Activated CD8-positive, alpha-beta T cell treated with anti-CD3 and anti-CD28 coated beads, Interleukin-2, amount 10 ng/mL, durations not matched to agents 7 days and 5 days (primary cell): ENCODE data around the gene YPEL3. TPM values are rescaled to one million over a fixed set of nuclear protein-coding genes. Genes with fewer than 3 reads are reported as not detected.

Experiments
- ATAC-seq: fragments of 150-1000 bp; cut with Tn5 transposase; one replicate; pipeline ENCODE4 v1.10.0; 2021; ENCODE audit warnings: moderate library complexity
- CTCF ChIA-PET: fragments of 350-600 bp; sonication (Branson Sonifier 250); formaldehyde crosslinking; loops from one replicate; lab custom pipeline; 2021; ENCODE audit warnings: antibody characterized with exemption; lab: Charles Lee
- POLR2A ChIA-PET: fragments of 350-600 bp; sonication (Branson Sonifier 250); formaldehyde crosslinking; loops from one replicate; lab custom pipeline; 2021; ENCODE audit warnings: antibody characterized with exemption; lab: Charles Lee
- DNase-seq: peaks from one replicate; pipeline ENCODE4 v3.0.0-alpha.2; 2020
- H3K27ac Mint-ChIP-seq: one replicate; pipeline ENCODE4 v1.8.0; 2021; ENCODE audit warnings: mild to moderate bottlenecking, mixed read lengths
- H3K27me3 Mint-ChIP-seq: one replicate; pipeline ENCODE4 v1.8.0; 2021; ENCODE audit warnings: low read depth, mixed read lengths
- H3K36me3 Mint-ChIP-seq: one replicate; pipeline ENCODE4 v1.8.0; 2021; ENCODE audit warnings: low read depth, mixed read lengths
- H3K4me1 Mint-ChIP-seq: one replicate; pipeline ENCODE4 v1.8.0; 2021; ENCODE audit warnings: low read depth, mixed read lengths
- H3K4me3 Mint-ChIP-seq: one replicate; pipeline ENCODE4 v1.8.0; 2021; ENCODE audit warnings: mild to moderate bottlenecking, mixed read lengths
- H3K9me3 Mint-ChIP-seq: one replicate; pipeline ENCODE4 v1.8.0; 2022; ENCODE audit warnings: mixed read lengths; ENCODE audit not compliant: insufficient read depth
- total RNA-seq, 2 experiments: library from RNA; stranded (reverse); gene quantifications; one replicate each; pipeline ENCODE4 v1.2.3, GENCODE V29; 2021

The YPEL3 gene, protein sequence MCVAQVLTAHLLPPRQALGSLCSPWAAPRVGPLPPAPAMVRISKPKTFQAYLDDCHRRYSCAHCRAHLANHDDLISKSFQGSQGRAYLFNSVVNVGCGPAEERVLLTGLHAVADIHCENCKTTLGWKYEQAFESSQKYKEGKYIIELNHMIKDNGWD
- total RNA-seq = 10 to 100 TPM; 29.4 to 34.5 TPM

GRCh38 chr16:30096105-30096861 is at the start of gene YPEL3:
YPEL3 (minus strand) TSS chr16:30096213; CDS start chr16:30095482, 731 bp downstream.
- Mint-ChIP-seq H3K27me3 (no peaks in the 10 kb centered on the region), H3K4me3 (peak within 1 kb of the TSS; percentile 85), H3K27ac (peak within 1 kb of the TSS; percentile 89), H3K4me1 (peaks cover 55% of the 10 kb centered on the region), H3K9me3 (peaks cover 25% of the 10 kb centered on the region), H3K36me3 (peaks cover 52% of the 10 kb centered on the region)
- ATAC-seq = peak; percentile 63
- DNase-seq = peak; percentile 93
- POLR2A ChIA-PET = interaction anchor here (0.6 to 8.4 kb wide), 3 partner anchors 29 to 89 kb away, joined by 3 to 102 read pairs (median 60); partner anchors contain the start of genes ALDOA and CORO1A
- CTCF ChIA-PET = interaction anchor here (1.0 kb wide), 1 partner anchor 16 kb away, joined by 4 read pairs; no protein-coding TSS in a partner anchor

GRCh38 chr16:30145657-30146056 is 49.6 kb upstream of the YPEL3 start:
- no peaks in the 10 kb centered on the region for H3K27me3 Mint-ChIP-seq
- DNase-seq (no peak), ATAC-seq (no peak)
- no peak overlapping the region for H3K27ac Mint-ChIP-seq
- H3K36me3 Mint-ChIP-seq = peaks cover 6% of the 10 kb centered on the region
- CTCF ChIA-PET = no interaction called here
- POLR2A ChIA-PET = interaction anchor here (1.0 kb wide), 1 partner anchor 38 kb away, joined by 4 read pairs; the partner anchor contains the start of gene CORO1A
- H3K4me1 Mint-ChIP-seq = peaks cover 15% of the 10 kb centered on the region
- H3K4me3 Mint-ChIP-seq = no peak overlapping the region
- peaks cover 14% of the 10 kb centered on the region for H3K9me3 Mint-ChIP-seq

- peaks cover 4% of the 10 kb centered on the region for H3K36me3 Mint-ChIP-seq
- ChIA-PET POLR2A (no interaction called here), CTCF (no interaction called here)
- H3K27me3 Mint-ChIP-seq = no peaks in the 10 kb centered on the region
- no peak for DNase-seq
- H3K9me3 Mint-ChIP-seq = peaks cover 14% of the 10 kb centered on the region
- peaks cover 17% of the 10 kb centered on the region for H3K4me1 Mint-ChIP-seq
- H3K27ac Mint-ChIP-seq = no peak overlapping the region
- no peak for ATAC-seq
- no peak overlapping the region for H3K4me3 Mint-ChIP-seq
These were observed 48.9 kb upstream of the YPEL3 start for GRCh38 chr16:30144917-30145316.

- Mint-ChIP-seq H3K4me3 (no peak overlapping the region), H3K4me1 (peaks cover 24% of the 10 kb centered on the region), H3K36me3 (no peaks in the 10 kb centered on the region), H3K9me3 (peaks cover 7% of the 10 kb centered on the region), H3K27ac (no peak overlapping the region), H3K27me3 (no peaks in the 10 kb centered on the region)
- ChIA-PET CTCF (interaction anchor here (2.6 kb wide), 1 partner anchor 42 kb away, joined by 19 read pairs; no protein-coding TSS in a partner anchor), POLR2A (no interaction called here)
- DNase-seq (no peak), ATAC-seq (no peak)
These were observed 48.0 kb upstream of the YPEL3 start for GRCh38 chr16:30144017-30144416.

GRCh38 chr16:30143347-30143702 is 47.3 kb upstream of the YPEL3 start:
- peaks cover 24% of the 10 kb centered on the region for H3K4me1 Mint-ChIP-seq
- H3K36me3 Mint-ChIP-seq = no peaks in the 10 kb centered on the region
- H3K4me3 Mint-ChIP-seq = peak overlapping the region; percentile 6
- DNase-seq = no peak
- ChIA-PET POLR2A (interaction anchor here (2.2 kb wide), 1 partner anchor 41 kb away, joined by 30 read pairs; the partner anchor contains the start of gene CORO1A), CTCF (interaction anchor here (0.6 to 2.6 kb wide), 18 partner anchors 13 to 485 kb away, joined by 3 to 19 read pairs (median 6); partner anchors contain the start of genes ALDOA, CORO1A, DCTPP1 and GDPD3)
- H3K9me3 Mint-ChIP-seq = no peaks in the 10 kb centered on the region
- H3K27me3 Mint-ChIP-seq = no peaks in the 10 kb centered on the region
- peak; percentile 23 for ATAC-seq
- peak overlapping the region; percentile 27 for H3K27ac Mint-ChIP-seq

DNA sequence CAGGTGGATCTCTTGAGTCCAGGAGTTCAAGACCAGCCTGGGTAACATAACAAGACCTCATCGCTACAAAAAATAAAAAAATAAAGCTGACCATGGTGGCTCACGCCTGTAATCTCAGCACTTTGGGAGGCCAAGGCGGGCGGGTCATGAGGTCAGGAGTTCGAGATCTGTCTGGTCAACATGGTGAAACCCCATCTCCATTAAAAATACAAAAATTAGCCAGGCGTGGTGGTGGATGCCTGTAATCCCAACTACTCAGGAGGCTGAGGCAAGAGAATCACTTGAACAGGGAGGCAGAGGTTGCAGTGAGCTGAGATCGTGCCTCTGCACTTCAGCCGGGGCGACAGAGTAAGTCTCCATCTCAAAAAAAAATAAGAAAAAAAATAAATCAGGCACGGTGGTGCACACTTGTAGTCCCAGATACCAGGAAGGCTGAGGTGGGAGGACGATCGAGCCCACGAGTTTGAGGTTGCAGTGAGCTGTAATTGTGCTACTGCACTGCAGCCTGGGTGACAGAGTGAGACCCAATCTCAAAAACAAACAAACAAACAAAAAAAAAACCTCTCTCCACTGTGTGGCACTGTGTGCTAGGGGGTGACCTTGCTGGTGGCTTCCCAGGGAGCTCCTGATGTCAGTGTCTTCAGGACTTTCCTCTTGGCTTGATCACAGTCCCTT is 46.8 kb upstream of the YPEL3 start:
- Mint-ChIP-seq H3K9me3 (no peaks in the 10 kb centered on the region), H3K27ac (peak overlapping the region; percentile 27), H3K27me3 (no peaks in the 10 kb centered on the region), H3K36me3 (no peaks in the 10 kb centered on the region), H3K4me1 (peaks cover 24% of the 10 kb centered on the region), H3K4me3 (peak overlapping the region; percentile 6)
- CTCF ChIA-PET = interaction anchor here (0.6 to 2.6 kb wide), 19 partner anchors 9 to 486 kb away, joined by 3 to 19 read pairs (median 5); partner anchors contain the start of genes ALDOA, CORO1A, DCTPP1 and GDPD3
- DNase-seq = peak; percentile 49
- POLR2A ChIA-PET = interaction anchor here (0.6 to 2.2 kb wide), 2 partner anchors 42 to 68 kb away, joined by 4 to 30 read pairs; partner anchors contain the start of gene CORO1A
- peak; percentile 83 for ATAC-seq

DNA sequence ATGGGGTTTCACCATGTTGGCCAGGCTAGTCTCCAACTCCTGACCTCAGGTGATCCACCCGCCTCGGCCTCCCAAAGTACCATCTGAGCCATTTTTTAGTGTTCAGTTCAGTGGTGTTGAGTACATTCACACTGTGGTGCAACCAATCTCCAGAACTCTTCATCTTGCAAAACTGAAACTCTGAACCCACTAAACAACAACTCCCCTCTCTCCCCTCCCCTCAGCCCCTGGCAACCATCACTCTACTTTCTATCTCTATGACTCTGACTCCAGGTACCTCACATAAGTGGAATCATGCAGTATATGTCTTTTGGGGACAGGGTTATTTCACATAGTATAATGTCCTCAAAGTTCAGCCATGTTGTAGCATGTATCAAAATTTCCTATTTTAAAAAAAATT is 45.7 kb upstream of the YPEL3 start:
- POLR2A ChIA-PET = interaction anchor here (2.2 kb wide), 1 partner anchor 43 kb away, joined by 30 read pairs; the partner anchor contains the start of gene CORO1A
- no peak for ATAC-seq
- Mint-ChIP-seq H3K9me3 (no peaks in the 10 kb centered on the region), H3K4me1 (peaks cover 24% of the 10 kb centered on the region), H3K4me3 (no peak overlapping the region), H3K27me3 (no peaks in the 10 kb centered on the region), H3K27ac (no peak overlapping the region), H3K36me3 (no peaks in the 10 kb centered on the region)
- CTCF ChIA-PET = interaction anchor here (2.6 kb wide), 1 partner anchor 45 kb away, joined by 19 read pairs; no protein-coding TSS in a partner anchor
- no peak for DNase-seq

- H3K36me3 Mint-ChIP-seq = no peaks in the 10 kb centered on the region
- H3K27ac Mint-ChIP-seq = peak overlapping the region; percentile 77
- ChIA-PET CTCF (interaction anchor here (0.7 to 1.4 kb wide), 3 partner anchors 12 to 48 kb away, joined by 3 to 5 read pairs (median 4); partner anchors contain the start of gene TBX6), POLR2A (interaction anchor here (1.0 to 1.7 kb wide), 4 partner anchors 44 to 48 kb away, joined by 3 to 9 read pairs (median 6); partner anchors contain the start of genes CORO1A and TBX6)
- H3K4me1 Mint-ChIP-seq = peaks cover 24% of the 10 kb centered on the region
- no peak for ATAC-seq
- no peak for DNase-seq
- no peaks in the 10 kb centered on the region for H3K9me3 Mint-ChIP-seq
- H3K27me3 Mint-ChIP-seq = no peaks in the 10 kb centered on the region
- H3K4me3 Mint-ChIP-seq = no peak overlapping the region
These were observed 43.8 kb upstream of the YPEL3 start for GRCh38 chr16:30139583-30140481.

DNA sequence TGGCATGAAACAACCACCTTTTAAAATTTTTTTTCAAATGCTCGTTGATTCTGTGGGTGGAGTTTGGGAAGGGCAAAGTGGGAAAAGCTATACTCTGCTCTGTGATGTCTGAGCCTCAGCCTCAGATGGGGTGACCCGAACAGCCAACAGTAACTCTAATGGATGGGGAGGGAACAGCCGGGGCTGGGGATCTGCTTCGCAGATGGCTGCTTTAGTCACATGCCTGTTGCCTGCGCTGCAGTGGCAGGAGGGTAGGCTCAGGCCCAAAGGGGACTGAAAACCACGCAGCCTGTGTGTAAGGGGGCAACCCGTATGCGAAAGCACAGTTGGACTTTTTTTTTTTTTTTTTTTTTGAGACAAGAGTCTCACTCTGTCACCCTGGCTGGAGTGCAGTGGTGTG is 41.9 kb upstream of the YPEL3 start:
- Mint-ChIP-seq H3K36me3 (peaks cover 2% of the 10 kb centered on the region), H3K4me1 (peaks cover 17% of the 10 kb centered on the region), H3K27me3 (no peaks in the 10 kb centered on the region), H3K27ac (no peak overlapping the region), H3K4me3 (no peak overlapping the region), H3K9me3 (peaks cover 8% of the 10 kb centered on the region)
- ATAC-seq = no peak
- POLR2A ChIA-PET = no interaction called here
- CTCF ChIA-PET = no interaction called here
- no peak for DNase-seq

DNA sequence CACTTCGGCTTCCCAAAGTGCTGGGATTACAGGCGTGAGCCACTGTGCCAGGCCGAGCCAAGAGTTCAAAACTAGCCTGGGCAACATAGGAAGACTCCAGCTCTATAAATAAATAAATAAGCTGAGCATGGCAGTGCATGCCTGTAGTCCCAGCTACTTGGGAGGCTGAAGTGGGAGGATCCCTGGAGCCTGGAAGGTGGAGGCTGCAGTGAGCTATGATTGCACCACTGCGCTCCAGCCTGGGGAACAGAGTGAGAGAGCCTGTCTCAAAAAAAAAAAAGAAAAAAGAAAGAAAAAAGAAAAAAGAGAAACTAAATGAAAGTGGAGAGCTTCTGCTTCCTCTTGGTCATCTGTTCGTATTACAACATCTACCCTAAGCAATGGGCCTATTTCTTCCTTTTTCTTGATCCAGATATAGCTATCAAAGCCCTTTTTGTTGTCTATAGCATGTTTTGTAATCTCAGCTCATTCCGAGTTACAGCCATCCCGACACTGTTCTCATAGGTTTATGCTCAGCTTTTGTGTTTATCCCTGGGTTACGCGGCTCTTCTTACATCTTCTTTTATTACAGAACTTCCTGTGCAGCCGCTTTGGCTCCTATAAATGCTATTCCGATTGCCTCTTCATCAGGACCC is 41.1 kb upstream of the YPEL3 start:
- H3K27ac Mint-ChIP-seq = no peak overlapping the region
- POLR2A ChIA-PET = no interaction called here

More for the DNA sequence above, 41.1 kb upstream of the YPEL3 start:
- peaks cover 15% of the 10 kb centered on the region for H3K4me1 Mint-ChIP-seq
- CTCF ChIA-PET = no interaction called here
- DNase-seq (no peak), ATAC-seq (no peak)
- peaks cover 5% of the 10 kb centered on the region for H3K36me3 Mint-ChIP-seq
- no peak overlapping the region for H3K4me3 Mint-ChIP-seq
- no peaks in the 10 kb centered on the region for H3K27me3 Mint-ChIP-seq
- peaks cover 9% of the 10 kb centered on the region for H3K9me3 Mint-ChIP-seq
